K562 (cell line): ENCODE measurements around the gene UBAP2. TPM values are rescaled to one million over a fixed set of nuclear protein-coding genes. Genes with fewer than 3 reads are reported as not detected.

Source experiments
- C11orf30 ChIP-seq: fragments of 450-650 bp; IDR thresholded peaks from 2 replicates; pipeline ENCODE4 v1.6.1; 2016; ENCODE audit warnings: low read depth, mild to moderate bottlenecking
- CREM ChIP-seq: IDR thresholded peaks from 2 replicates; pipeline ENCODE4 v1.6.1; 2014; ENCODE audit warnings: antibody characterized with exemption, low read depth
- FOXP1 ChIP-seq: sonication (generic); formaldehyde crosslinking; IDR thresholded peaks from 2 replicates; pipeline ENCODE4 v1.8.0; 2022; ENCODE audit warnings: mild to moderate bottlenecking, missing genetic modification reagents
- ILF3 ChIP-seq: fragments of 450-650 bp; IDR thresholded peaks from 2 replicates; pipeline ENCODE4 v1.6.1; 2018; ENCODE audit warnings: antibody characterized with exemption, mild to moderate bottlenecking, moderate library complexity, borderline replicate concordance
- JUND ChIP-seq, 2 experiments: IDR thresholded peaks; 2 replicates in 1 of 2; 3 replicates in 1 of 2; pipeline ENCODE4 v1.6.1; 2011; ENCODE audit warnings: borderline replicate concordance in 2 of 2, low read depth in 2 of 2, low read length in 2 of 2, improper control_type of control experiment in 1 of 2, missing biosample characterization in 1 of 2, missing genetic modification characterization in 1 of 2, missing genetic modification reagents in 1 of 2
- SIX5 ChIP-seq, 2 experiments: IDR thresholded peaks; 2 replicates each; pipeline ENCODE4 v1.6.1; 2011; ENCODE audit warnings: low read length in 2 of 2, borderline replicate concordance in 1 of 2, low read depth in 1 of 2, mild to moderate bottlenecking in 1 of 2, moderate library complexity in 1 of 2; ENCODE audit not compliant: insufficient read depth in 1 of 2
- TRIM25 ChIP-seq: fragments of 450-650 bp; IDR thresholded peaks from 2 replicates; pipeline ENCODE4 v1.7.0; 2016; ENCODE audit warnings: borderline replicate concordance
- polyA plus RNA-seq, 8 experiments: library from polyadenylated mRNA; depleted of rRNA in 4 of 8; stranded (reverse) in 5 of 8; unstranded in 3 of 8; fragments of >200 nt; fragmentation: Nextera tagmentation in 2 of 8; fragmentation: Illumina TruSeq in 1 of 8; extraction: Ambion mirVana in 2 of 8; extraction: Trizol in 1 of 8; gene quantifications; 2 replicates each; pipeline versions ENCODE4 v1.2.1 to v1.2.3, GENCODE V29; 2011 to 2014; ENCODE audit warnings: inconsistent platforms in 1 of 8, missing spikeins in 1 of 8
- total RNA-seq, 7 experiments: library from RNA; depleted of rRNA in 6 of 7; stranded (reverse); fragments of >200 nt in 6 of 7; fragmentation: Illumina TruSeq in 2 of 7; extraction: Trizol in 2 of 7; gene quantifications; 2 replicates each; pipeline versions ENCODE4 v1.2.1 to v1.2.3, GENCODE V29; 2011 to 2021; ENCODE audit warnings: low replicate concordance in 1 of 7

The UBAP2 gene
- total and polyA plus RNA-seq, 9 of the 15 experiments (the other 6 are each of a cell fraction or from before 2014, with no cell fraction given) = 8.7 to 47.9 (median 18.7) TPM

GRCh38 chr9:34048727-34049629 lies at the start of gene UBAP2 (continued):
- TF ChIP-seq FOXP1 (CRISPR knock-in tag) (peak; percentile 45), C11orf30 (peak; percentile 95), SIX5 (IDR thresholded peaks at IDR 0.05; ENCODE audit: borderline replicate concordance in 1 of 2, insufficient read depth in 1 of 2, low read depth in 1 of 2, low read length in 2 of 2) (peak; percentile 55 to 72; a peak in 3 of 4 replicates), ILF3 (0 out of 2 replicates have a peak, but pooled peaks have one; percentile 40), CREM (peak; percentile 98), JUND (IDR thresholded peaks at IDR 0.05; ENCODE audit: borderline replicate concordance, low read depth, low read length) (0 out of 2 replicates have a peak, but pooled peaks have one; percentile 3), JUND (tag; IDR thresholded peaks at IDR 0.05; ENCODE audit: borderline replicate concordance, low read depth, low read length) (peak; percentile 8; the same call in 1 of the 3 replicates), TRIM25 (no peak)
